Endothelial cell of hepatic sinusoid (primary cell): ENCODE results near the gene ABI3.

ENCODE experiments used
- in situ Hi-C: cut with HindIII; loops from 2 replicates; pipeline ENCODE4 v1.10.0; 2017; ENCODE audit warnings: low sequenced_read_pairs

ABI3 gene

GRCh38 chr17:49224198-49224996 is 13.9 kb downstream of the ABI3 start:
- in situ Hi-C loops: no loop called here

GRCh38 chr17:49224997-49225337 is 14.5 kb downstream of the ABI3 start:
- in situ Hi-C loops: loop anchor here (5.0 kb wide), 1 partner anchor 33 kb away; no protein-coding TSS in a partner anchor

- in situ Hi-C loops: loop anchor here (5.0 kb wide), 1 partner anchor 33 kb away; no protein-coding TSS in a partner anchor
Observed at GRCh38 chr17:49225554-49226236, 15.2 kb downstream of the ABI3 start.

- in situ Hi-C loops: loop anchor here (5.0 kb wide), 1 partner anchor 35 kb away; no protein-coding TSS in a partner anchor
Observed at GRCh38 chr17:49226771-49227435, 16.4 kb downstream of the ABI3 start.

- in situ Hi-C loops: loop anchor here (5.0 kb wide), 1 partner anchor 35 kb away; no protein-coding TSS in a partner anchor
Observed at GRCh38 chr17:49227436-49228261, 17.1 kb downstream of the ABI3 start.

GRCh38 chr17:49229076-49229804 is 18.7 kb downstream of the ABI3 start:
- in situ Hi-C loops: loop anchor here (5.0 kb wide), 1 partner anchor 37 kb away; no protein-coding TSS in a partner anchor

GRCh38 chr17:49229805-49230600 is 19.5 kb downstream of the ABI3 start:
- in situ Hi-C loops: loop anchor here (5.0 kb wide), 1 partner anchor 38 kb away; no protein-coding TSS in a partner anchor

- in situ Hi-C loops: no loop called here
Observed at GRCh38 chr17:49230636-49231562, 20.4 kb downstream of the ABI3 start, which contains the start of gene PHOSPHO1. Gene PHOSPHO1, minus strand, starts transcription at chr17:49230787. Its CDS starts 4,096 bp downstream, at chr17:49226691.

- in situ Hi-C loops: no loop called here
Observed at GRCh38 chr17:49231563-49231894, 21.0 kb downstream of the ABI3 start.

GRCh38 chr17:49234509-49235080 is 24.1 kb downstream of the ABI3 start:
- in situ Hi-C loops: loop anchor here (5.0 kb wide), 1 partner anchor 53 kb away; no protein-coding TSS in a partner anchor

GRCh38 chr17:49235896-49236295 is 25.4 kb downstream of the ABI3 start:
- in situ Hi-C loops: loop anchor here (5.0 kb wide), 1 partner anchor 51 kb away; no protein-coding TSS in a partner anchor

- in situ Hi-C loops: loop anchor here (5.0 kb wide), 1 partner anchor 47 kb away; no protein-coding TSS in a partner anchor
Observed at GRCh38 chr17:49239963-49240362, 29.5 kb downstream of the ABI3 start.

GRCh38 chr17:49240619-49241018 is 30.1 kb downstream of the ABI3 start:
- in situ Hi-C loops: no loop called here

- in situ Hi-C loops: no loop called here
Observed at GRCh38 chr17:49241040-49241439, 30.5 kb downstream of the ABI3 start.

- in situ Hi-C loops: no loop called here
Observed at GRCh38 chr17:49241692-49242397, 31.3 kb downstream of the ABI3 start.

GRCh38 chr17:49242813-49243212 is 32.3 kb downstream of the ABI3 start:
- in situ Hi-C loops: no loop called here

- in situ Hi-C loops: no loop called here
Observed at GRCh38 chr17:49244839-49245238, 34.3 kb downstream of the ABI3 start.
